Glutamatergic neuron (in vitro differentiated cells): ENCODE measurements around the gene IFT52. TPM values are rescaled to one million over a fixed set of nuclear protein-coding genes. Genes with fewer than 3 reads are reported as not detected.

Experiments used
- DNase-seq: peaks from one replicate; pipeline ENCODE4 v3.0.0; 2022
- H3K27ac Mint-ChIP-seq: one replicate; pipeline ENCODE4 v1.8.0; 2020; ENCODE audit warnings: mild to moderate bottlenecking, mixed read lengths, inconsistent platforms; ENCODE audit not compliant: unreplicated experiment
- H3K27me3 Mint-ChIP-seq: one replicate; pipeline ENCODE4 v1.8.0; 2020; ENCODE audit warnings: mild to moderate bottlenecking, moderate library complexity, mixed read lengths, inconsistent platforms; ENCODE audit not compliant: unreplicated experiment
- H3K36me3 Mint-ChIP-seq: one replicate; pipeline ENCODE4 v1.8.0; 2020; ENCODE audit warnings: mild to moderate bottlenecking, mixed read lengths, inconsistent platforms; ENCODE audit not compliant: unreplicated experiment
- H3K4me1 Mint-ChIP-seq: one replicate; pipeline ENCODE4 v1.8.0; 2020; ENCODE audit warnings: mild to moderate bottlenecking, low read depth, mixed read lengths, inconsistent platforms; ENCODE audit not compliant: unreplicated experiment
- H3K4me3 Mint-ChIP-seq: one replicate; pipeline ENCODE4 v1.8.0; 2020; ENCODE audit warnings: mild to moderate bottlenecking, mixed read lengths, inconsistent platforms; ENCODE audit not compliant: unreplicated experiment
- H3K9me3 Mint-ChIP-seq: one replicate; pipeline ENCODE4 v1.8.0; 2020; ENCODE audit warnings: mild to moderate bottlenecking, moderate library complexity, mixed read lengths, inconsistent platforms; ENCODE audit not compliant: unreplicated experiment
- total RNA-seq: library from RNA; stranded (reverse); fragmentation: NEBNext Ultra II Directional; extraction: Animal tissue kit (Norgen Biotek cat#: 25700); gene quantifications from one replicate; pipeline ENCODE4 v1.2.1, GENCODE V29; 2021; ENCODE audit not compliant: unreplicated experiment
- TF ChIP-seq, protein P1 (sequence below): fragments of 200-600 bp; sonication (generic); IDR thresholded peaks from one replicate; pipeline ENCODE4 v1.5.0; 2021; ENCODE audit not compliant: partially characterized antibody, unreplicated experiment

Gene IFT52
- total RNA-seq, 1 donor from 2014 or later, result 40.3 TPM

DNA sequence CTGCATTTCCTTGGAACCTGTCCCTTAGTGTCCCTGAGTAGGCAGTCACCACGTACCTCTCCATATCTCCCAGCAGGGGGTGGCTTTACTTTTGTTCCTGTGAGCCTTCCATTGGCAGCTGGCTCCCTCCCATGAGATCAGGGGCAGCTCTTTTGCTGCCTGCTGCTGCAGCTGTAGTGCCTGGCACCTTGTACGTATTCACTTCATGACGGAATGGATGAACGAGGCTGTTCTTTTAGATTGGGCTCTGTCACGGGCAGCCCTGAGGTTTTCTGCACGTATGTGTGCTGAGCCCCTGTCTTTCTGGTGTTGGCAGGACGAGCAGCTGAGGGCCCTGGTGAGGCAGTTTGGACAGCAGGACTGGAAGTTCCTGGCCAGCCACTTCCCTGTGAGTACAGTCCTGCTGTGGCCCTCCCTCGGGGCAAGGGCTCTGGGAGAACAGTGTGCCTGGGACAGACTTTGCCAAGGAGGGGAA, 90.8 kb downstream of the IFT52 start:
- H3K36me3 Mint-ChIP-seq, result peaks cover 5% of the 10 kb centered on the region
- H3K27me3 Mint-ChIP-seq, result peaks cover 1% of the 10 kb centered on the region
- DNase-seq, result peak; percentile 34

DNA sequence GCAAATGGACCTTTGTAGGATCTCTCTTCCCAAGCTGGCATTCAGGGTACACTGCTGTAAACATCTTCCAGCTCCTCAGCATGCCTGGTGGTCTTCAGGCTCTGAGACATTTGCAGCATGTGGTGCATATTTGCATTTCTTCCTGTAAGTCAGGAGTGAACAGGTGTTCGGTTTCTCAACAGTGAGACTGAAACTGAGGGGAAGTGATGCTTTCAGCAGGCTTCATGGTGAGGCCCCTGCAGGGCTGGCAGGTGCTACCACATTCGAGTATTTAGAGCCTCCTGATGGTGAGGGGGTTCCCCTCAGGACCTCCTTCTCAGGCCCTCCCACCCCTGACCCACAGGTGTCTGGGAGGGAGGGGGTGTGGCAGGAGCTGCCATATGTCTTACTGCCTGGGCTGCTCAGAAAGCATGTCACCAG, 91.3 kb downstream of the IFT52 start:
- peak overlapping the region; percentile 72 for H3K27ac Mint-ChIP-seq
- no peak for DNase-seq
- H3K4me3 Mint-ChIP-seq, result no peak overlapping the region
- peaks cover 2% of the 10 kb centered on the region for H3K9me3 Mint-ChIP-seq
- peaks cover 17% of the 10 kb centered on the region for H3K4me1 Mint-ChIP-seq
- peaks cover 5% of the 10 kb centered on the region for H3K36me3 Mint-ChIP-seq
- TF ChIP-seq, protein P1, sequence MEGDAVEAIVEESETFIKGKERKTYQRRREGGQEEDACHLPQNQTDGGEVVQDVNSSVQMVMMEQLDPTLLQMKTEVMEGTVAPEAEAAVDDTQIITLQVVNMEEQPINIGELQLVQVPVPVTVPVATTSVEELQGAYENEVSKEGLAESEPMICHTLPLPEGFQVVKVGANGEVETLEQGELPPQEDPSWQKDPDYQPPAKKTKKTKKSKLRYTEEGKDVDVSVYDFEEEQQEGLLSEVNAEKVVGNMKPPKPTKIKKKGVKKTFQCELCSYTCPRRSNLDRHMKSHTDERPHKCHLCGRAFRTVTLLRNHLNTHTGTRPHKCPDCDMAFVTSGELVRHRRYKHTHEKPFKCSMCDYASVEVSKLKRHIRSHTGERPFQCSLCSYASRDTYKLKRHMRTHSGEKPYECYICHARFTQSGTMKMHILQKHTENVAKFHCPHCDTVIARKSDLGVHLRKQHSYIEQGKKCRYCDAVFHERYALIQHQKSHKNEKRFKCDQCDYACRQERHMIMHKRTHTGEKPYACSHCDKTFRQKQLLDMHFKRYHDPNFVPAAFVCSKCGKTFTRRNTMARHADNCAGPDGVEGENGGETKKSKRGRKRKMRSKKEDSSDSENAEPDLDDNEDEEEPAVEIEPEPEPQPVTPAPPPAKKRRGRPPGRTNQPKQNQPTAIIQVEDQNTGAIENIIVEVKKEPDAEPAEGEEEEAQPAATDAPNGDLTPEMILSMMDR, result no peak
- H3K27me3 Mint-ChIP-seq, result peaks cover 1% of the 10 kb centered on the region

More for the DNA sequence above, 90.8 kb downstream of the IFT52 start:
- Mint-ChIP-seq H3K4me3 (no peak overlapping the region), H3K4me1 (peaks cover 16% of the 10 kb centered on the region), H3K27ac (peak overlapping the region; percentile 72), H3K9me3 (peaks cover 2% of the 10 kb centered on the region)
- TF ChIP-seq, protein P1, result no peak

DNA sequence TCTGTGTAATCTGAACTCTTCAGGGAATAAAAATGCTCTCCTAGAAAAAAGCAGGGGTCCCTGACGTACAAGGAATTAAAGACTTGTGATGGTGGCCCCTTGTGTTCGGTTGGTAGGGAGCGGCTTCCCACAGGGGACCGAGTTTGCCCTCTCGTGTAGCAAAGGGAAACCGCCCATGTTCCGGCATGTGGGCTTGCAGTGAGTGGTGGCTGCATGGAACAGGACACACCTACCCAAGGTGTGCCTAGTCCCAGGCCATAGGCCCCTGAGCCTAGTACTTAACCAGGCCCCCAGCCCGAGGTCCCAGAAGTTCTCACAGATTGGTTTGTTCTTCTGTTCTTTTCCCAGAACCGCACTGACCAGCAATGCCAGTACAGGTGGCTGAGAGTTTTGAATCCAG, 91.7 kb downstream of the IFT52 start:
- peaks cover 16% of the 10 kb centered on the region for H3K4me1 Mint-ChIP-seq
- DNase-seq, result no peak
- peaks cover 1% of the 10 kb centered on the region for H3K27me3 Mint-ChIP-seq
- peaks cover under 1% of the 10 kb centered on the region for H3K36me3 Mint-ChIP-seq
- H3K4me3 Mint-ChIP-seq, result no peak overlapping the region
- H3K9me3 Mint-ChIP-seq, result peaks cover 2% of the 10 kb centered on the region
- H3K27ac Mint-ChIP-seq, result no peak overlapping the region
- TF ChIP-seq, protein P1, result no peak

DNA sequence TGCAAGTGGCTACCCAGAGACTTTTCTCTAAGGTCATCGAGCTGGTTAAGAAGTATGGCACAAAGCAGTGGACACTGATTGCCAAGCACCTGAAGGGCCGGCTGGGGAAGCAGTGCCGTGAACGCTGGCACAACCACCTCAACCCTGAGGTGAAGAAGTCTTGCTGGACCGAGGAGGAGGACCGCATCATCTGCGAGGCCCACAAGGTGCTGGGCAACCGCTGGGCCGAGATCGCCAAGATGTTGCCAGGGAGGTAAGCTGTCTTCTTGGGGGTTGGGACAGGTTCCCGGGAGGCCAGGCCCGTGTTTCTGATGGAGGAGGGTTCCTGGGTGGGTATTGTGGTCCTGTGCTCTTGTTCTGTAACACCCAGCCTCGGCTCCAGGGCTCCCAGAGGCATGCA, 96.1 kb downstream of the IFT52 start:
- Mint-ChIP-seq H3K4me1 (peaks cover 5% of the 10 kb centered on the region), H3K36me3 (no peaks in the 10 kb centered on the region), H3K27ac (peak overlapping the region; percentile 28), H3K27me3 (peaks cover 1% of the 10 kb centered on the region), H3K4me3 (no peak overlapping the region), H3K9me3 (peaks cover 1% of the 10 kb centered on the region)
- TF ChIP-seq, protein P1, result no peak
- DNase-seq, result no peak

DNA sequence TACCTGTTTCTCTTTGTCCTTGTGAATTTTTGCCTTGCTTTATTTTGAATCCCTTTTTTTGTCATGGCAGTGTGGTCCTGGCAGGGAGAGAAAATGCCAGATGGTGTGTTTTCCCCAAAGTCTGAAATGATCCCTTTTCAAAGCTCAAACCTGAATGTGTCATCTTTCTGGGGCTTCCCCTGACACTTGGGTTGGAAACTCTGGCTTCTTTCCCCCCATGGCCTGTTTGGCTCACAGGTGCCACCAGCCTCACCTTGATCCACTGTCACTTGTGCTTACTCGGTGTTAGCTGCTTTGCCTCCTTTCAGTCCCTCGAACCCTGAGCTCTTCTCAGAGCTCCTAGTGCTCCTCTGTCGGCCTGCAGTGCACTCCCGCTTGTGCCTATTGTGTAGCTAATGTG, 98.4 kb downstream of the IFT52 start:
- no peak overlapping the region for H3K27ac Mint-ChIP-seq
- no peaks in the 10 kb centered on the region for H3K27me3 Mint-ChIP-seq
- no peak overlapping the region for H3K4me3 Mint-ChIP-seq
- H3K36me3 Mint-ChIP-seq, result no peaks in the 10 kb centered on the region
- TF ChIP-seq, protein P1, result no peak
- peaks cover 1% of the 10 kb centered on the region for H3K9me3 Mint-ChIP-seq
- DNase-seq, result no peak
- H3K4me1 Mint-ChIP-seq, result peaks cover 3% of the 10 kb centered on the region
